SK-N-SH treated with all-trans-retinoic acid at 6 μM for 48 hours (cell line): ENCODE measurements around the gene RAB11FIP4.
A peak's percentile ranks its signal among the peaks of the same experiment; 100 is the strongest.

Source experiments
- ATAC-seq: fragments of 200-7000 bp; cut with Tn5 transposase; 3 replicates; pipeline ENCODE4 v1.9.1; 2020; ENCODE audit warnings: mild to moderate bottlenecking, moderate library complexity
- BACH2 ChIP-seq: fragments of 250-450 bp; sonication (Bioruptor Pico); IDR thresholded peaks from 2 replicates; pipeline ENCODE4 v1.9.0; 2021; ENCODE audit warnings: mild to moderate bottlenecking, borderline replicate concordance
- CSDC2 ChIP-seq: fragments of 250-450 bp; sonication (Bioruptor Pico); IDR thresholded peaks from 2 replicates; pipeline ENCODE4 v1.5.0; 2020; ENCODE audit warnings: mild to moderate bottlenecking, moderate library complexity
- ESRRG ChIP-seq: fragments of 250-450 bp; sonication (Bioruptor Pico); IDR thresholded peaks from 2 replicates; pipeline ENCODE4 v1.6.1; 2021; ENCODE audit warnings: mild to moderate bottlenecking
- GLIS3 ChIP-seq: fragments of 250-450 bp; sonication (Bioruptor Pico); IDR thresholded peaks from 2 replicates; pipeline ENCODE4 v1.5.0; 2020; ENCODE audit warnings: mild to moderate bottlenecking, moderate library complexity
- ISL1 ChIP-seq: fragments of 250-450 bp; sonication (Bioruptor Pico); IDR thresholded peaks from 2 replicates; pipeline ENCODE4 v2.1.2; 2022; ENCODE audit warnings: mild to moderate bottlenecking, moderate library complexity
- PPARA ChIP-seq: fragments of 250-450 bp; sonication (Bioruptor Pico); IDR thresholded peaks from 2 replicates; pipeline ENCODE4 v1.5.0; 2020; ENCODE audit warnings: mild to moderate bottlenecking, borderline replicate concordance
- RARB ChIP-seq: fragments of 250-450 bp; sonication (Bioruptor Pico); IDR thresholded peaks from 2 replicates; pipeline ENCODE4 v1.8.0; 2021; ENCODE audit warnings: mild to moderate bottlenecking, moderate library complexity
- TCF4 ChIP-seq: fragments of 250-450 bp; sonication (Bioruptor Pico); IDR thresholded peaks from 2 replicates; pipeline ENCODE4 v1.8.0; 2021; ENCODE audit warnings: mild to moderate bottlenecking, moderate library complexity, borderline replicate concordance
- TOX ChIP-seq: fragments of 250-450 bp; sonication (Bioruptor Pico); IDR thresholded peaks from 2 replicates; pipeline ENCODE4 v1.8.0; 2021; ENCODE audit warnings: mild to moderate bottlenecking, moderate library complexity, borderline replicate concordance
- TSHZ2 ChIP-seq: fragments of 250-450 bp; sonication (Bioruptor Pico); IDR thresholded peaks from 2 replicates; pipeline ENCODE4 v1.5.0; 2020; ENCODE audit warnings: mild to moderate bottlenecking, moderate library complexity
- ZFP3 ChIP-seq: fragments of 250-450 bp; sonication (Bioruptor Pico); IDR thresholded peaks from 2 replicates; pipeline ENCODE4 v1.5.0; 2020; ENCODE audit warnings: mild to moderate bottlenecking, moderate library complexity
- ZFP30 ChIP-seq: fragments of 450-650 bp; formaldehyde crosslinking; IDR thresholded peaks from 2 replicates; pipeline ENCODE4 v1.5.0; 2022; ENCODE audit warnings: mild to moderate bottlenecking, moderate library complexity
- ZNF565 ChIP-seq: fragments of 450-650 bp; formaldehyde crosslinking; conservative IDR thresholded peaks from 2 replicates; pipeline ENCODE4 v1.5.0; 2020; ENCODE audit warnings: low read depth, mild to moderate bottlenecking, moderate library complexity
- ZNF70 ChIP-seq: fragments of 450-650 bp; formaldehyde crosslinking; IDR thresholded peaks from 2 replicates; pipeline ENCODE4 v1.5.0; 2020; ENCODE audit warnings: mild to moderate bottlenecking, moderate library complexity
- TF ChIP-seq, protein P1 (sequence below): fragments of 250-450 bp; sonication (Bioruptor Pico); IDR thresholded peaks from 2 replicates; pipeline ENCODE4 v1.5.1; 2021; ENCODE audit warnings: mild to moderate bottlenecking, moderate library complexity
- TF ChIP-seq, protein P2 (sequence below): fragments of 250-450 bp; sonication (Bioruptor Pico); IDR thresholded peaks from 2 replicates; pipeline ENCODE4 v1.8.0; 2021; ENCODE audit warnings: low read depth, mild to moderate bottlenecking, moderate library complexity, borderline replicate concordance
- TF ChIP-seq, protein P3 (sequence below): fragments of 250-450 bp; sonication (Bioruptor Pico); IDR thresholded peaks from 2 replicates; pipeline ENCODE4 v1.8.0; 2020; ENCODE audit warnings: mild to moderate bottlenecking, moderate library complexity, borderline replicate concordance

RAB11FIP4 gene

DNA sequence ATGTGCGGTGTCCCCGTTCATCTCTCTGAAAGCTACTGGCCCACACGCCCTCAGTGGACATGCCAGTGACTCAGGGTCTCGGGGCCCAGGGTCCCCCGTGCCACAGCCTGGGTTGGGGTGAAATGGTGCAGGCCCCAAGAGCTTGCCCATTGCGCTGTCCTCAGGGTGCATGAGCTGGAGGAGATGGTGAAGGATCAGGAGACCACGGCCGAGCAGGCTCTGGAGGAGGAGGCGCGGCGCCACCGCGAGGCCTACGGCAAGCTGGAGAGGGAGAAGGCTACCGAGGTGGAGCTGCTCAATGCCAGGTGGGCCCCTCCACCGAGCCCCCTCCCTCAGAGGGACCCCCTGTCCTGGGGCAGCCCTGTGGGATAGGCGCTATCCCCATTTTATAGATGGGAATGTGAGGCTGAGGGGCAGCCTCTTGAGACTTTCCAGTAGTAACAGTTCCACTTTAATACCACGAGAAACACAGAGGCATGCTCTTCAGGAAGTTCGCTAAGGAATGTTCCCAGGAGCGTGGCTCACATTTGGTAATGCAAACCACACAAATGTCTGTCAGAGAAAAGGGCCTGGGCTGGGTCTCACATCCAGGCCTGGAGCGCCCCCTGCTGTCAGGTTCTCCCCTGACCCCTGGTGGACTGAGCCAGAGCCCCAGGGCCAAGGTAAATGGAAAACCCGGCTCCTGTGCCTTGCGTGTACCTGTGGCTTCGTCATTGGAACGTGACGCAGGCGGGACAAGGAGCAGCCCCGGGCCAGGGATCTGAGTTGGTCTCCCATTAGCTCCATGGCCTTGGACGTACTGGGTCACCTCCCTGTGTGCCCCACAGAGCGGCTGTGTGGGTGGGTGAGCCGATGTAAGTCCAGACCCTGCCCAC is 133.7 kb downstream of the RAB11FIP4 start:
- peak; percentile 93 for ATAC-seq
- TF ChIP-seq ZFP3 (CRISPR knock-in tag) = no peak
- no peak for TF ChIP-seq TSHZ2 (CRISPR knock-in tag)
- TF ChIP-seq, protein P1, sequence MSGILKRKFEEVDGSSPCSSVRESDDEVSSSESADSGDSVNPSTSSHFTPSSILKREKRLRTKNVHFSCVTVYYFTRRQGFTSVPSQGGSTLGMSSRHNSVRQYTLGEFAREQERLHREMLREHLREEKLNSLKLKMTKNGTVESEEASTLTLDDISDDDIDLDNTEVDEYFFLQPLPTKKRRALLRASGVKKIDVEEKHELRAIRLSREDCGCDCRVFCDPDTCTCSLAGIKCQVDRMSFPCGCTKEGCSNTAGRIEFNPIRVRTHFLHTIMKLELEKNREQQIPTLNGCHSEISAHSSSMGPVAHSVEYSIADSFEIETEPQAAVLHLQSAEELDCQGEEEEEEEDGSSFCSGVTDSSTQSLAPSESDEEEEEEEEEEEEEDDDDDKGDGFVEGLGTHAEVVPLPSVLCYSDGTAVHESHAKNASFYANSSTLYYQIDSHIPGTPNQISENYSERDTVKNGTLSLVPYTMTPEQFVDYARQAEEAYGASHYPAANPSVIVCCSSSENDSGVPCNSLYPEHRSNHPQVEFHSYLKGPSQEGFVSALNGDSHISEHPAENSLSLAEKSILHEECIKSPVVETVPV (CRISPR knock-in tag) = no peak
- TF ChIP-seq PPARA (CRISPR knock-in tag) = no peak
- TF ChIP-seq ESRRG (CRISPR knock-in tag) = no peak
- no peak for TF ChIP-seq GLIS3 (CRISPR knock-in tag)
- TF ChIP-seq ISL1 = no peak
- no peak for TF ChIP-seq CSDC2 (CRISPR knock-in tag)
- TF ChIP-seq ZNF70 (CRISPR knock-in tag) = no peak
- TF ChIP-seq TOX (CRISPR knock-in tag) = no peak
- TF ChIP-seq, protein P2, sequence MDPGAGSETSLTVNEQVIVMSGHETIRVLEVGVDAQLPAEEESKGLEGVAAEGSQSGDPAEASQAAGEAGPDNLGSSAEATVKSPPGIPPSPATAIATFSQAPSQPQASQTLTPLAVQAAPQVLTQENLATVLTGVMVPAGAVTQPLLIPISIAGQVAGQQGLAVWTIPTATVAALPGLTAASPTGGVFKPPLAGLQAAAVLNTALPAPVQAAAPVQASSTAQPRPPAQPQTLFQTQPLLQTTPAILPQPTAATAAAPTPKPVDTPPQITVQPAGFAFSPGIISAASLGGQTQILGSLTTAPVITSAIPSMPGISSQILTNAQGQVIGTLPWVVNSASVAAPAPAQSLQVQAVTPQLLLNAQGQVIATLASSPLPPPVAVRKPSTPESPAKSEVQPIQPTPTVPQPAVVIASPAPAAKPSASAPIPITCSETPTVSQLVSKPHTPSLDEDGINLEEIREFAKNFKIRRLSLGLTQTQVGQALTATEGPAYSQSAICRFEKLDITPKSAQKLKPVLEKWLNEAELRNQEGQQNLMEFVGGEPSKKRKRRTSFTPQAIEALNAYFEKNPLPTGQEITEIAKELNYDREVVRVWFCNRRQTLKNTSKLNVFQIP = no peak

GRCh38 chr17:31525801-31526549 is 134.5 kb downstream of the RAB11FIP4 start:
- ATAC-seq = peak; percentile 40

GRCh38 chr17:31527606-31528005 is 136.1 kb downstream of the RAB11FIP4 start:
- TF ChIP-seq ISL1 (no peak), GLIS3 (CRISPR knock-in tag) (no peak)
- peak; percentile 70 for ATAC-seq

More at GRCh38 chr17:31525801-31526549, 134.5 kb downstream of the RAB11FIP4 start:
- TF ChIP-seq, protein P3, sequence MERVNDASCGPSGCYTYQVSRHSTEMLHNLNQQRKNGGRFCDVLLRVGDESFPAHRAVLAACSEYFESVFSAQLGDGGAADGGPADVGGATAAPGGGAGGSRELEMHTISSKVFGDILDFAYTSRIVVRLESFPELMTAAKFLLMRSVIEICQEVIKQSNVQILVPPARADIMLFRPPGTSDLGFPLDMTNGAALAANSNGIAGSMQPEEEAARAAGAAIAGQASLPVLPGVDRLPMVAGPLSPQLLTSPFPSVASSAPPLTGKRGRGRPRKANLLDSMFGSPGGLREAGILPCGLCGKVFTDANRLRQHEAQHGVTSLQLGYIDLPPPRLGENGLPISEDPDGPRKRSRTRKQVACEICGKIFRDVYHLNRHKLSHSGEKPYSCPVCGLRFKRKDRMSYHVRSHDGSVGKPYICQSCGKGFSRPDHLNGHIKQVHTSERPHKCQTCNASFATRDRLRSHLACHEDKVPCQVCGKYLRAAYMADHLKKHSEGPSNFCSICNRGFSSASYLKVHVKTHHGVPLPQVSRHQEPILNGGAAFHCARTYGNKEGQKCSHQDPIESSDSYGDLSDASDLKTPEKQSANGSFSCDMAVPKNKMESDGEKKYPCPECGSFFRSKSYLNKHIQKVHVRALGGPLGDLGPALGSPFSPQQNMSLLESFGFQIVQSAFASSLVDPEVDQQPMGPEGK (CRISPR knock-in tag) = no peak
- no peak for TF ChIP-seq ZNF70 (CRISPR knock-in tag)
- TF ChIP-seq, protein P2 = no peak
- no peak for TF ChIP-seq TCF4 (CRISPR knock-in tag)
- TF ChIP-seq ZFP30 (CRISPR knock-in tag) = no peak
- TF ChIP-seq RARB (CRISPR knock-in tag) = no peak
- no peak for TF ChIP-seq PPARA (CRISPR knock-in tag)

DNA sequence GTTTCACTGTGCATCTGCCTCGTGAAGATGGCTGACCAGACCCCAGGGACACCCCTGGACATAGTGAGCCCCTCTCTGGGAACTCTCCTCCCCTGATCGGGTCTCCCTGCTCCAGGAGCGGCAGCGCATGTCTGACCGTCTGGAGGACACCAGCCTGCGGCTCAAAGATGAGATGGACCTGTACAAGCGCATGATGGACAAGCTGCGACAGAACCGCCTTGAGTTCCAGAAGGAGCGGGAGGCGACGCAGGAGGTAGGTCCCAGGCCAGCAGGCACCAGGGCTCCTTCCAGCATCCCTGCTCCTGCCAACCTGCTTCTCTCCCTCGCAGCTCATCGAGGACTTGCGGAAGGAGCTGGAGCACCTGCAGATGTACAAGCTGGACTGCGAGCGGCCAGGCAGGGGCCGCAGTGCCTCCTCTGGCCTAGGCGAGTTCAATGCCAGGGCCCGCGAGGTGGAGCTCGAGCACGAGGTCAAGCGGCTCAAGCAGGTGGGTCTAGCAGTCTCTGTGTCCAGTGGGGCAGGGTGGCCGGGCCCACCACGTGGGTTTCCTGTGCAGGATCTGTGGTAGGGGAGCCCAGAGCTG is 136.9 kb downstream of the RAB11FIP4 start:
- no peak for ATAC-seq
- TF ChIP-seq TCF4 (CRISPR knock-in tag) = no peak
- no peak for TF ChIP-seq ZFP30 (CRISPR knock-in tag)
- no peak for TF ChIP-seq BACH2 (CRISPR knock-in tag)
- TF ChIP-seq CSDC2 (CRISPR knock-in tag) = no peak
- TF ChIP-seq TSHZ2 (CRISPR knock-in tag) = no peak
- TF ChIP-seq, protein P2 = no peak
- TF ChIP-seq TOX (CRISPR knock-in tag) = no peak
- no peak for TF ChIP-seq ZNF565
- TF ChIP-seq RARB (CRISPR knock-in tag) = no peak
- TF ChIP-seq GLIS3 (CRISPR knock-in tag) = no peak
